Bronchial epithelial cell (primary cell): ENCODE results near the gene RADIL. TPM values are rescaled to one million over a fixed set of nuclear protein-coding genes. Genes with fewer than 3 reads are reported as not detected.

Source experiments
- DNase-seq: peaks from one replicate; pipeline ENCODE4 v3.0.0-alpha.2; 2010; ENCODE audit warnings: low read depth
- FAIRE-seq: peaks from 2 replicates; lab custom pipeline; 2011; peaks lifted over from hg19 to GRCh38; lab: Jason Lieb, UNC
- H3K27me3 ChIP-seq: 2 replicates; pipeline ENCODE4 v1.5.1; 2011; ENCODE audit warnings: low read length; ENCODE audit not compliant: control insufficient read depth, insufficient read depth
- H3K36me3 ChIP-seq: 2 replicates; pipeline ENCODE4 v1.5.1; 2011; ENCODE audit warnings: low read length; ENCODE audit not compliant: control insufficient read depth, insufficient read depth
- H3K4me3 ChIP-seq: 2 replicates; pipeline ENCODE4 v1.5.1; 2011; ENCODE audit warnings: mild to moderate bottlenecking, low read depth, low read length, control low read depth
- CTCF ChIP-seq: IDR thresholded peaks from 2 replicates; pipeline ENCODE4 v1.5.1; 2011; ENCODE audit warnings: mild to moderate bottlenecking, moderate library complexity, low read length, control low read depth, inconsistent platforms; ENCODE audit not compliant: insufficient read depth, severe bottlenecking
- total RNA-seq: library from RNA; depleted of rRNA; stranded (reverse); fragments of >200 nt; gene quantifications from 2 replicates; pipeline ENCODE4 v1.2.1, GENCODE V29; 2014

The RADIL gene
- total RNA-seq, 1 donor from 2014 or later, result under 0.01 TPM

- Histone ChIP-seq H3K36me3 (peaks cover 20% of the 10 kb centered on the region), H3K4me3 (no peak overlapping the region), H3K27me3 (no peaks in the 10 kb centered on the region)
- DNase-seq, result no peak
- no peak for FAIRE-seq
- TF ChIP-seq CTCF, result no peak
Observed at GRCh38 chr7:4764402-4765007, 119.0 kb downstream of the RADIL start.

- TF ChIP-seq CTCF, result no peak
- Histone ChIP-seq H3K36me3 (peaks cover 21% of the 10 kb centered on the region), H3K27me3 (no peaks in the 10 kb centered on the region), H3K4me3 (no peak overlapping the region)
- no peak for DNase-seq
- FAIRE-seq, result no peak
Observed at GRCh38 chr7:4763794-4764185, 119.7 kb downstream of the RADIL start.

GRCh38 chr7:4763091-4763793 lies 120.3 kb downstream of the RADIL start:
- FAIRE-seq (no peak), DNase-seq (no peak)
- H3K36me3 ChIP-seq, result peaks cover 21% of the 10 kb centered on the region
- H3K4me3 ChIP-seq, result no peak overlapping the region
- no peaks in the 10 kb centered on the region for H3K27me3 ChIP-seq
- no peak for TF ChIP-seq CTCF

GRCh38 chr7:4762121-4763055 lies 121.1 kb downstream of the RADIL start:
- DNase-seq, result no peak
- FAIRE-seq, result no peak
- no peak overlapping the region for H3K4me3 ChIP-seq
- TF ChIP-seq CTCF, result no peak
- no peaks in the 10 kb centered on the region for H3K27me3 ChIP-seq
- peaks cover 25% of the 10 kb centered on the region for H3K36me3 ChIP-seq

- Histone ChIP-seq H3K36me3 (peaks cover 32% of the 10 kb centered on the region), H3K4me3 (no peak overlapping the region), H3K27me3 (no peaks in the 10 kb centered on the region)
- TF ChIP-seq CTCF, result no peak
- DNase-seq, result no peak
- no peak for FAIRE-seq
Observed at GRCh38 chr7:4760952-4761351, 122.6 kb downstream of the RADIL start.
